HEK293T (cell line): ENCODE data around the gene BTBD17.

Source experiments
- CTCF ChIA-PET: fragments of 350-600 bp; formaldehyde crosslinking; extraction: SDS; loops from one replicate; lab custom pipeline; 2021; ENCODE audit warnings: antibody characterized with exemption, inconsistent platforms; lab: Yijun Ruan, JAX
- POLR2A ChIA-PET: fragments of 350-600 bp; formaldehyde crosslinking; extraction: SDS; loops from one replicate; lab custom pipeline; 2020; ENCODE audit warnings: antibody characterized with exemption, inconsistent platforms; lab: Yijun Ruan, JAX
- DNase-seq: peaks from one replicate; pipeline ENCODE4 v3.0.0; 2012; ENCODE audit warnings: mixed read lengths; ENCODE audit errors: extremely low spot score
- ARNT ChIP-seq: fragments of 450-650 bp; IDR thresholded peaks from 2 replicates; pipeline ENCODE4 v1.6.1; 2017; ENCODE audit warnings: mild to moderate bottlenecking
- BHLHE40 ChIP-seq: fragments of 450-650 bp; IDR thresholded peaks from 2 replicates; pipeline ENCODE4 v1.6.1; 2016; ENCODE audit warnings: mild to moderate bottlenecking, moderate library complexity, borderline replicate concordance
- CTBP1 ChIP-seq: fragments of 450-650 bp; IDR thresholded peaks from 2 replicates; pipeline ENCODE4 v1.6.1; 2016; ENCODE audit warnings: borderline replicate concordance
- ELF4 ChIP-seq: fragments of 450-650 bp; IDR thresholded peaks from 2 replicates; pipeline ENCODE4 v1.6.1; 2017; ENCODE audit warnings: antibody characterized with exemption
- FOXA1 ChIP-seq: fragments of 450-650 bp; IDR thresholded peaks from 2 replicates; pipeline ENCODE4 v1.6.1; 2016; ENCODE audit warnings: mild to moderate bottlenecking
- FOXK2 ChIP-seq: fragments of 450-650 bp; IDR thresholded peaks from 2 replicates; pipeline ENCODE4 v1.6.1; 2016; ENCODE audit warnings: mild to moderate bottlenecking
- FOXM1 ChIP-seq: fragments of 450-650 bp; IDR thresholded peaks from 2 replicates; pipeline ENCODE4 v1.6.1; 2017; ENCODE audit warnings: mild to moderate bottlenecking, borderline replicate concordance
- HDGF ChIP-seq: fragments of 450-650 bp; IDR thresholded peaks from 2 replicates; pipeline ENCODE4 v1.6.1; 2017; ENCODE audit warnings: antibody characterized with exemption, borderline replicate concordance
- L3MBTL2 ChIP-seq: fragments of 450-650 bp; conservative IDR thresholded peaks from 2 replicates; pipeline ENCODE4 v1.6.1; 2016; ENCODE audit warnings: mild to moderate bottlenecking
- LEF1 ChIP-seq: fragments of 450-650 bp; IDR thresholded peaks from 2 replicates; pipeline ENCODE4 v1.6.1; 2017; ENCODE audit warnings: mild to moderate bottlenecking, borderline replicate concordance
- NFRKB ChIP-seq: fragments of 450-650 bp; IDR thresholded peaks from 2 replicates; pipeline ENCODE4 v1.6.1; 2016; ENCODE audit warnings: mild to moderate bottlenecking, moderate library complexity
- PKNOX1 ChIP-seq: fragments of 450-650 bp; IDR thresholded peaks from 2 replicates; pipeline ENCODE4 v1.6.1; 2016
- SP1 ChIP-seq: fragments of 450-650 bp; IDR thresholded peaks from 2 replicates; pipeline ENCODE4 v1.6.1; 2017
- SUZ12 ChIP-seq: fragments of 450-650 bp; IDR thresholded peaks from 2 replicates; pipeline ENCODE4 v1.6.1; 2016; ENCODE audit warnings: mild to moderate bottlenecking
- TARDBP ChIP-seq: fragments of 450-650 bp; IDR thresholded peaks from 2 replicates; pipeline ENCODE4 v1.6.1; 2016
- ZNF384 ChIP-seq: fragments of 450-650 bp; IDR thresholded peaks from 2 replicates; pipeline ENCODE4 v1.6.1; 2016

Gene BTBD17

DNA sequence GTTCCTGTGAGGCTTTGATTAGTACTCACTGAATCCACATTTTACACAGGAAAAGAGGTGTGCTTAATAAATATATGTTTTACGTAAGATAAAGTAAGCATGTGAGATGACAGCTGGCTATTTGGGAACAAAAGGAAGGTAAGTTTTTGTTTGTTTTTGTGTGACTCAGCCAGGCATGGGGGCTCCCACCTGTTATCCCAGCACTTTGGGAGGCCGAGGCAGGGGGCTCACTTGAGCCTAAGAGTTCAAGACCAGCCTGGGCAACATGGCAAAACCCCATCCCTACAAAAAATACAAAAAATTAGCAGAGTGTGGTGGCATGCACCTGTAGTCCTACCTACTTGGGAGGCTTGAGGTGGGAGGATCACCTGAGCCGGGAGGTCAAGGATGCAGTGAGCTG lies 23.5 kb upstream of the BTBD17 start:
- TF ChIP-seq LEF1: no peak
- TF ChIP-seq ARNT: no peak
- TF ChIP-seq BHLHE40: no peak
- no peak for TF ChIP-seq PKNOX1
- TF ChIP-seq ZNF384: no peak
- TF ChIP-seq TARDBP: no peak
- TF ChIP-seq FOXK2: no peak
- TF ChIP-seq ELF4: no peak
- no peak for TF ChIP-seq SP1
- no peak for TF ChIP-seq NFRKB
- TF ChIP-seq FOXM1: no peak
- TF ChIP-seq FOXA1: no peak
- no peak for TF ChIP-seq CTBP1
- no peak for TF ChIP-seq L3MBTL2
- TF ChIP-seq HDGF: no peak
- TF ChIP-seq SUZ12: no peak
- ChIA-PET POLR2A (no interaction called here), CTCF (interaction anchor here (1.0 kb wide), 1 partner anchor 72 kb away, joined by 3 read pairs; no protein-coding TSS in a partner anchor)
- DNase-seq: no peak

DNA sequence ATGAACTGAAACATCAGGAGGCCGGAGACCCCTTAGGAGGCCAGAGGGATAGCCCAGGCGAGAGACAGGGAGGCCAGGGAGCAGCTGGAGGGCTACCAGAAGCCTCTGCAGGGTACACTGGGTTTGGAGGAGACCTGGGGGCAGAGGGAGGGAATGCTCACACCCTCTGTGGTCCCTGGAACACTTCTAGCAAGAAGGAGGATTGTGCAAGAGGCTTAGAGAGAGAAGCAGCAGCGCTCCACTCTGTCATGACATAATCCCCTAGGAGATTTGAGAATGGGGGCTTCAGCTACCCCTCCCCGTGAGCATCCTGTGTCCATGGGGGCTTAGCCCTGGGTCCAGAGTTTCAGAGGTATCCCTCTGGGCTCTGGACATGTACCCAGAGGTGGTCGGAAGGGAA lies 21.5 kb upstream of the BTBD17 start:
- DNase-seq: no peak
- POLR2A ChIA-PET: no interaction called here
- TF ChIP-seq FOXA1: no peak
- TF ChIP-seq LEF1: no peak
- TF ChIP-seq SP1: no peak
- no peak for TF ChIP-seq ELF4
- no peak for TF ChIP-seq NFRKB
- no peak for TF ChIP-seq ZNF384
- no peak for TF ChIP-seq CTBP1
- no peak for TF ChIP-seq TARDBP
- TF ChIP-seq ARNT: no peak
- no peak for TF ChIP-seq L3MBTL2
- TF ChIP-seq BHLHE40: no peak
- no peak for TF ChIP-seq FOXM1
- CTCF ChIA-PET: no interaction called here

GRCh38 chr17:74380959-74381808 lies 19.5 kb upstream of the BTBD17 start:
- CTCF ChIA-PET: interaction anchor here (5.3 kb wide), 1 partner anchor 13 kb away, joined by 32 read pairs; the partner anchor contains the start of gene GPR142
- no peak for TF ChIP-seq ARNT
- no peak for DNase-seq
- POLR2A ChIA-PET: no interaction called here

DNA sequence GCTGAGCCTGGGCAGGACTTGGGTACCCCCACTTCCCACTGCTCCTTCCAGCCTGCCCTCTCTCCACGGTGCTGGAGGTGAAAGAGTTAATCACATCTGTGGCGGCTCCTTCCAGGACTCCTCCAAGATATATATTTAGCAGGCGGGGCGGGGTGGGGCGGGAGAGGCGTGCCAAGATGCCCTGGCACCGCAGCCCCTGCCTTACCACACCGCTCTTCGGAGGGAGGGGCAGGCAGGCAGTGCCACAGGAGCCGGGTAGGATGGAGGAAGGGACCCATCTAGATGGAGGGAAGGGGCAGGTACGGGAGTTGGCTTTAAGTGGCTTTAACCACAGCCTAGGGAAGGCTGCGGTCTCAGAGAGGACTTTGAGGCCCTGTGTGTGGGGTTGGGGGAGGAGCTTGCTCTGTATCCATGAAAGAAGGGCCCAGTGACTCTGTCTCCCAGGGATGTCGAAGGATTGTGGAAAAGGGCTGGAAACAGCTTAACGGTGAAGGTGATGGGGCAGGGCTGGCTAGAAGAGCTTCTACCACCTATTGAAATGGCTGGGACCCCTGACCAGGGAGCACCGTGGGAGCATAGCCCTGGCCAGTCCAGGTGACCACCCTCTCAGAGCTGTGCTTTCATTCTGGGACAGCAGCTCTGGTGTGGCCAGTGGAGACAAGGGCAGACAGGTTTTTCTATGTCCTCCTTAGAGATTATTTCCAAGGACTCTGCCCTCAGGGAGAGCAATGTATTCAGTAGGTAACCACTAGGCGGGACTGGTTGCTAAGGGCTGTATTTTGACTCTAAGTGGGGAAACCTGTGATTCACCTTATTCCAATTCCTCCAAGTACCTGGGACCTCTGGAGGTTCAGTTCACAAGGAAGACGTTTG lies 18.7 kb upstream of the BTBD17 start:
- TF ChIP-seq ZNF384 (no peak), FOXM1 (no peak), HDGF (no peak), LEF1 (no peak), CTBP1 (no peak), FOXA1 (no peak), ELF4 (no peak), BHLHE40 (no peak), PKNOX1 (no peak), NFRKB (no peak), SP1 (no peak), SUZ12 (no peak), FOXK2 (no peak), ARNT (no peak), TARDBP (no peak), L3MBTL2 (no peak)
- no peak for DNase-seq
- POLR2A ChIA-PET: no interaction called here
- CTCF ChIA-PET: interaction anchor here (1.6 to 5.3 kb wide), 3 partner anchors 12 to 114 kb away, joined by 4 to 32 read pairs (median 12); partner anchors contain the start of gene GPR142

DNA sequence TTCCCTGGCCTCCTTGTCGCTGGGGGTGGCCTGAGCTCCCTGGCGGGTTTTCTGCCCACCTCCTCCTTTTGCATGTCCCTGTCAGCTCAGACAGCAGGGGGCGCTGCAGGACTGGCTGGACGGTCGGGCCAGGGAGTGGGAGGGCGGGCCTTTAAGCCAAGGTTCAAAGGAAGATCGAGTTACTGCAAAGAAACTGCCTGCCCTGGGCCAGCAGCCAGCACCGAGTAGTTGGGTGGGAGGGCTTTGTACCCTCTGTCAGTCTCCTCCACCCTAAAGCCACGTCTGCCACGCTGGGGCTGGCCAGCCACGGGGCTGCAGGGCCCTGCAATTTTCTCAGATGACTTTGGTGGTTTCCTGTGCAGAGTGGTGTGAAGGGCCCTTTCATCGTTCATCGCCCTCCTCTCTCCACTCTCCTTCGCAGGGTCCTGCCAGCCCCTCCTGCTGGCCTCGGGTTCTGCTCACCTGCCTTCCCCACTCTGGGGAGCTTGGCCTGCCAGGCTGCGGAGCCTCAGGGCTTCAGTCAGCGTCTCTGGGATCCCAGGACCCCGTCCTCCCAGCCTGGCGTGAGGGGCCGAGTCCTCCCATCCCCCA lies 17.9 kb upstream of the BTBD17 start:
- TF ChIP-seq L3MBTL2 (no peak), LEF1 (no peak), SP1 (no peak), FOXA1 (no peak), FOXK2 (no peak), CTBP1 (no peak), SUZ12 (no peak), HDGF (no peak), FOXM1 (no peak), ZNF384 (no peak), ARNT (no peak), NFRKB (no peak), PKNOX1 (no peak), BHLHE40 (no peak), TARDBP (no peak)
- ChIA-PET POLR2A (interaction anchor here (0.8 to 1.1 kb wide), 4 partner anchors 9 to 76 kb away, joined by 3 to 6 read pairs (median 4); no protein-coding TSS in a partner anchor), CTCF (interaction anchor here (0.5 to 5.3 kb wide), 23 partner anchors 9 to 224 kb away, joined by 3 to 32 read pairs (median 4); partner anchors contain the start of gene GPR142)
- DNase-seq: peak; percentile 94
